ENCODE results near the gene MYOM1.

Gene MYOM1

DNA sequence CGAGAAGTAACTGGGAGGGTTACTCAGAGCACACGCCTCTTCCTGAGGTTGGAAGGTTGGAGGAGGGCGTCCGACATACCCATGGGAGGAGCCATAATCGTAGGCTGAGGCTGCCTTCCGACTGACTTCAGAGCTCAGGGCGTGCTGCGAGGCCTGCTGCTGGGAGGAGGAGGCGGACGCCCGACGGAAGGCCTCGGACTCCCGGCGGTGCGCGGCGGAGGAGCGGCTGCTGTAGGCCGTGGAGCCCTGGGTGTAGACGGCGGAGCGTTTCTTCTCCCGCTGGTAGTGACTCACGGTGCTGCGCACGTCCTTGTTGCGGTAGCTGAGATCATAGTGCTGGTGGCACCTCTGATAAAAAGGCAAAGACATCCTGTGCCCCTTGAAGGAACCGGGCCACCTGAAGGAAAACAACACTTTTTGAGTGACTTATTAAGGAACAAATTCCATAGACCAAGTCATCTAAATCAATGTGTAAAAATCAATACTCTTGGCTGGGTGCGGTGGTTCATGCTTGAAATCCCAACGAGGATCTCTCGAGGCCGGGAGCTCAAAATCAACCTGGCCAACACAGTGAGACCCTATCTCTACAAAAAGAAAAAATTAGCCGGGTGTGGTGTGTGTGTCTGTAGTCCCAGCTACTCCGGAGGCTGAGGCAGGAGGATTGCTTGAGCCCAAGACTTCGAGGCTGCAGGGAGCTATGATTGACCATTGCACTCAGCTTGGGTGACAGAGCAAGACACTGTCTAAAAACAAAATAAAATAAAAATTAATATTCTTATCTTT lies 4.7 kb downstream of the MYOM1 start:
- no peak for DNase-seq (ENCODE audit: low read depth)
- no peak overlapping the region for H3K4me3 ChIP-seq (ENCODE audit: low read depth, low read length)
- TF ChIP-seq, protein P1, sequence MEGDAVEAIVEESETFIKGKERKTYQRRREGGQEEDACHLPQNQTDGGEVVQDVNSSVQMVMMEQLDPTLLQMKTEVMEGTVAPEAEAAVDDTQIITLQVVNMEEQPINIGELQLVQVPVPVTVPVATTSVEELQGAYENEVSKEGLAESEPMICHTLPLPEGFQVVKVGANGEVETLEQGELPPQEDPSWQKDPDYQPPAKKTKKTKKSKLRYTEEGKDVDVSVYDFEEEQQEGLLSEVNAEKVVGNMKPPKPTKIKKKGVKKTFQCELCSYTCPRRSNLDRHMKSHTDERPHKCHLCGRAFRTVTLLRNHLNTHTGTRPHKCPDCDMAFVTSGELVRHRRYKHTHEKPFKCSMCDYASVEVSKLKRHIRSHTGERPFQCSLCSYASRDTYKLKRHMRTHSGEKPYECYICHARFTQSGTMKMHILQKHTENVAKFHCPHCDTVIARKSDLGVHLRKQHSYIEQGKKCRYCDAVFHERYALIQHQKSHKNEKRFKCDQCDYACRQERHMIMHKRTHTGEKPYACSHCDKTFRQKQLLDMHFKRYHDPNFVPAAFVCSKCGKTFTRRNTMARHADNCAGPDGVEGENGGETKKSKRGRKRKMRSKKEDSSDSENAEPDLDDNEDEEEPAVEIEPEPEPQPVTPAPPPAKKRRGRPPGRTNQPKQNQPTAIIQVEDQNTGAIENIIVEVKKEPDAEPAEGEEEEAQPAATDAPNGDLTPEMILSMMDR (IDR thresholded peaks at IDR 0.05; ENCODE audit: control insufficient read depth, extremely low read depth, insufficient read depth), result no peak

GRCh38 chr18:3213300-3214059 lies 6.3 kb downstream of the MYOM1 start:
- no peak overlapping the region for H3K4me3 ChIP-seq (ENCODE audit: low read depth, low read length)
- no peak for DNase-seq (ENCODE audit: low read depth)
- TF ChIP-seq, protein P1 (IDR thresholded peaks at IDR 0.05; ENCODE audit: control insufficient read depth, extremely low read depth, insufficient read depth), result no peak

- TF ChIP-seq, protein P1 (IDR thresholded peaks at IDR 0.05; ENCODE audit: control insufficient read depth, extremely low read depth, insufficient read depth), result no peak
- no peak for DNase-seq (ENCODE audit: low read depth)
- H3K4me3 ChIP-seq (ENCODE audit: low read depth, low read length), result no peak overlapping the region
Observed at GRCh38 chr18:3212657-3213056, 7.1 kb downstream of the MYOM1 start.

DNA sequence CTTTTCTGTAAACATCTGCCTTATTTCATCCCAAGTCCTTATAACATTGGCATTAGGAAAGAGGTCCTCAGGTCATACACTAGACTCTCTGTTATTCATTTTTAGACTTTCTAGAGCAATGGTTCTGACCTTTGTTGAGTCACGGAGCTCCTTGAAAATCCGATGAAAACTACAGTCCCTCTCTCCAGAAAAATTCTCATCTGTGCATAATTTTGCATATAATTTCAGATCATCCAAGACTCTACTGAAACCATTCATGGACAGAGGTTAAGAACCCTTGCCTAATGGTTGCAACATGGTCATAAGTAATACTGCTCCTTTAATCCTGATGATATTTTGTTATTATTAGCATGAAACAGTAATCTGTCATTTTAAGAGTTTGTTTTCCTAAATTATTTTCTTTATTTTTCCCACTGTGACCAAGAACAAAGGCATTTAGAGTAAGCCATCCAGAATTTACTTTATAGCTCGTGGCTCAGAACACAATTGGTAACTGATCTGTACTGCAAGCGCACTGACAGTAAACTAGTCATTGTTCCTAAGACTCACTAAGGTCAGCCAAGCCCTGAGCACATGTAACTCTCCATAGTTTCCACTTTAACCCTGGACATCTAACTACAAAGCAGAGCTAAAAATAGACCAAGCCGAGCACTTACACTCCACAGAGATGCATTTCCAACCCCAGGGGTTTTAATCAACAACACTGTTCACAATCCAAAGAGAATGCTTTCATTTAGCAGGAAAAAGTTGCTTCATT lies 8.4 kb downstream of the MYOM1 start:
- no peak for DNase-seq (ENCODE audit: low read depth)
- no peak overlapping the region for H3K4me3 ChIP-seq (ENCODE audit: low read depth, low read length)
- TF ChIP-seq, protein P1 (IDR thresholded peaks at IDR 0.05; ENCODE audit: control insufficient read depth, extremely low read depth, insufficient read depth), result no peak

- TF ChIP-seq, protein P1 (IDR thresholded peaks at IDR 0.05; ENCODE audit: control insufficient read depth, extremely low read depth, insufficient read depth), result no peak
- DNase-seq (ENCODE audit: low read depth), result no peak
- H3K4me3 ChIP-seq (ENCODE audit: low read depth, low read length), result no peak overlapping the region
Observed at GRCh38 chr18:3209859-3210569, 9.8 kb downstream of the MYOM1 start.

DNA sequence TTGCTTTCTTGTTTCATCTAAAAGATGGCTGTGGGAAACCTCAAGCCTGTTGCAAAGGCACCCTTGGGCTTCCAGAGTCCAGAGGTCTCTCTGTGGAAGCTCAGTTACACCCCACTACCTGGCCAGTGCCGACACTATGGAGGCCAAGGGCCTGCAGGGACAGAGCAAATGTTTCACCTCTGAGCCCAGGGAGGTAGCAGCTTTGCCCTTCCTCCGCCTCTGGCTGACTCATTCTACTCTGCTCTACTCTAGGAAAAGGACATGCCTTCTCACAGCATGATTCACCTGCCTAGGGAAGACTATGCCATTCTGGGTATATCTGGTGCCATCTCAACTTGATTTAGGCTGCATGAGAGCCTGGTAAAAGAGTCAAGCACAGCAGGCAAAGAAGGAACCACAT lies 12.2 kb downstream of the MYOM1 start:
- no peak overlapping the region for H3K4me3 ChIP-seq (ENCODE audit: low read depth, low read length)
- TF ChIP-seq, protein P1 (IDR thresholded peaks at IDR 0.05; ENCODE audit: control insufficient read depth, extremely low read depth, insufficient read depth), result no peak
- no peak for DNase-seq (ENCODE audit: low read depth)
